AG08395 (cell line): Measurements from ENCODE around the gene FBXL16.

Experiments
- DNase-seq: peaks from one replicate; pipeline ENCODE4 v3.0.0; 2012; ENCODE audit warnings: mixed read lengths, low spot score

The FBXL16 gene

DNA sequence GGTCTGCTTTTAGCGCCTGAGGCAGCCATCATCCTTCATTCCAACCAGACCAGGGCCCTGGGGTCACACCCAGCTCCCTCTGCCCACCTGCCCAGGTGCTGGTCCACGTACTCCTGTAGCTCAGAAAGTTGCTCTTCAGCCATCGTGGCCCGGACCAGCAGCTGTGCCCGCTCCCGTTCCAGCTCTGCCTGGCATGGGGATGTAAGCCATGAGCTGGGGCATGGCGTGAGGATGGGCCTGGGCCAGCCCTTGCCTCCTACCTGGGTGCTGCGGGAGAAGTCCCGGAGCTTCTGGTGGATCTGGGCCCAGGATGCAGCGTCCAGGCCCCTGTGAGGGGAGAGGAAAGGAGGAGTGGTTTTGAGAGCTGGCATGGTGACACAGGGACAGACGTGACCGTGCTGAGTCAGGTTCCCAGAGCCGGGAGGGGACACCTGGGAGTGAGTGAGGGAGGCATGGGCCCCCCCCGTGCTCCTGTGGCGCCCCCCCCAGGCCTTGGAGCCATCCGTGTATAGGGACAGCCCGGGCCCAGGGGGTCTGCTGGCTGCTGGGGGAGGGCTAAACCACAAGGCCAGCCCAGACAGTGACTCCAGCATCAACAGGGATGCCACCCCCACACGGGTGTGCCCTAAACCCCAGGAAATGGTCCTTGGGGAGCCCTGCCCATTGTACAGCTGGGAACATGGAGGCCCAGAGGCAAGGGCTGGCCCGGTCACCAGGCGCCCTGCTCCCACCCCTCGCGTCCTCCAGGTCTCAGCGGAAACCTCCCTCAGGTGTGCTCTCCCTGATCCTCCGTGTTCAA is 17.4 kb upstream of the FBXL16 start:
- no peak for DNase-seq

DNA sequence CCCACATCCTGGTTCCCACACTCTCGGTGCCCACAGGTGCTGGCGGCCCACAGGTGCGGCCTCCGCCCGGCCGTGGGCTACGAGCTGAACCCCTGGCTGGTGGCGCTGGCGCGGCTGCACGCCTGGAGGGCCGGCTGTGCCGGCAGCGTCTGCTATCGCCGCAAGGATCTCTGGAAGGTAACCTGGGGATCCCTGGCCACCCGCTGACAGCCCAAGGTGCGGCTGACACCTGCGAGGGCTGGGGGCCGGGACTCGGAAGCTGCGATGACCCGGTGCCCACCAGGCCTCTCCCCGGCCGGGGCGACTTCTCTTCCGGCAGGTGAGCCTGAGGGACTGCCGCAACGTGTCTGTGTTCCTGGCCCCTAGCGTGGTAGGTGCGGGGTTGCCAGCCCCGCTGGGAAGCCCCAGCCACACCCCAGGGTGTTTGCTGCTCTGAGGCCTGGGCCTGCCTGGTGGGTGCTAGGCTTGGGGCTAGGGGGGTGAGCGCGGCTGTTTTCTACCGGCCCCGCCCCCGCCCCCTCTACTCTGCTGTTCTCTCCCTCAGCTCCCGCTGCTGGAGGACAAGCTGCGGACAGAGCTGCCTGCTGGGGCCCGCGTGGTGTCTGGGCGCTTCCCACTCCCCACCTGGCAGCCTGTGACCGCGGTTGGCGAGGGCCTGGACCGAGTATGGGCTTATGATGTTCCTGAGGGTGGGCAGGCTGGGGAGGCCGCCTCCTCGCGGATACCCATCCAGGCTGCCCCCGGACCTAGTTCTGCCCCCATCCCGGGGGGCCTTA is 16.4 kb upstream of the FBXL16 start:
- no peak for DNase-seq

DNA sequence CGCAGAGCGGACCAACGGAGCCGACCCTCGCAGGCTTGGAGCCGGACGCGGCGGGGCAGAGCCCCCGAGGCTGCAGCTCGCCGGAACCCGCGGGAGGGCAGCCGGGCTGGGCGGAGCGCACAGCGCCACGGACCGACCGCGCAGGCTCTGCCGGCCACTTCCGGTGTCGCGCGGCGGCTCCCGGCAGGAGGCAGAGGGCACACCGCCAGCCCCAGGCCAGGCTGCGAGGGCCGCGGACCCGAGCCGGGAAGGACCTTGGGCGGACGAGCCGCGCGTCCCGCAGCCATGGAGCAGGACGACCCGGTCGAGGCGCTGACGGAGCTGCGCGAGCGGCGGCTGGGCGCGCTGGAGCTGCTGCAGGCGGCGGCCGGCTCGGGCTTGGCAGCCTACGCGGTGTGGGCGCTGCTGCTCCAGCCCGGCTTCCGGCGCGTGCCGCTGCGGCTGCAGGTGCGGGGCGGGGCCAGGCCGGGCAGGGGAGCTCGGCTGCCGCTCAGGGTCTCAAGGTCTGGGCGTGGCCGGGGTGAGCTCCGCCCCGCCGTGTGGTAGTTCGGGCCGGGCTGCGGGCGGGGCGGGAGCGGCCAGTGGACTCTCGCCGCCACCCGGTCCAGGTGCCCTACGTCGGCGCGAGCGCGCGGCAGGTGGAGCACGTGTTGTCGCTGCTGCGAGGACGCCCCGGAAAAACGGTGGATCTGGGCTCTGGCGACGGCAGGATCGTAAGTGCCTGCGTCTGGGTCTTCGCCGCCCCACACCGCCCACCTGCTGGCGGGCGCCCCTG is 15.6 kb upstream of the FBXL16 start, which contains the start of gene ANTKMT:
TSS of gene ANTKMT (plus strand) at position 157 of the 775 bp plus-strand sequence. CDS start at position 286, 129 bp downstream.
- peak; percentile 86 for DNase-seq

DNA sequence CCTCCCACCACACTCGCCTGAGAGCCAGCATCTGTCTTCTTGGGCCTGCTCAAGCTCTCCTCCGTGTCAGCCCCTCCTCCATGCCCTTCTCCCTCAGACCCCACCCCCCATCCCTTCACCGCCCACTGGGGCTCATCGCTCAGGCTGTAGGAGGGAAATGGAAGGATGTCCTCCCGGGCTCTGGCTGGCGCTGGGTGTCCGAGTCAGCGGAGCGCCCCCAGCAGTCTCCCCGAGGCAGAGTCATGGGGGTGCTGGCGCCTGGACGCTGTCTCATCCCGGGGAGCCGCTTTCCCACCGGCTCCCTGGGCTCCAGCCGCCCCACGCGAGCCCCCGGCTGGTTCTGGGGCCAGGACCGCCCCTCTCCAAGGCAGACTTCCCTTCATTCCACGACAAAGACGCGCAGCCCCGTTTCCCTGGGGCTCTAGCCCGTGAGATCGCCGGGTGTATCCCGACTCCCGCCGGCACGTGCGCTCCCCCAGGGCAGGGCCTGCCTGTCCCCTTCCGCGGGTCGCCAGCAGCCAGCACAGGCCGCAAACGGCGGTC is 14.9 kb upstream of the FBXL16 start:
- DNase-seq = peak; percentile 61

DNA sequence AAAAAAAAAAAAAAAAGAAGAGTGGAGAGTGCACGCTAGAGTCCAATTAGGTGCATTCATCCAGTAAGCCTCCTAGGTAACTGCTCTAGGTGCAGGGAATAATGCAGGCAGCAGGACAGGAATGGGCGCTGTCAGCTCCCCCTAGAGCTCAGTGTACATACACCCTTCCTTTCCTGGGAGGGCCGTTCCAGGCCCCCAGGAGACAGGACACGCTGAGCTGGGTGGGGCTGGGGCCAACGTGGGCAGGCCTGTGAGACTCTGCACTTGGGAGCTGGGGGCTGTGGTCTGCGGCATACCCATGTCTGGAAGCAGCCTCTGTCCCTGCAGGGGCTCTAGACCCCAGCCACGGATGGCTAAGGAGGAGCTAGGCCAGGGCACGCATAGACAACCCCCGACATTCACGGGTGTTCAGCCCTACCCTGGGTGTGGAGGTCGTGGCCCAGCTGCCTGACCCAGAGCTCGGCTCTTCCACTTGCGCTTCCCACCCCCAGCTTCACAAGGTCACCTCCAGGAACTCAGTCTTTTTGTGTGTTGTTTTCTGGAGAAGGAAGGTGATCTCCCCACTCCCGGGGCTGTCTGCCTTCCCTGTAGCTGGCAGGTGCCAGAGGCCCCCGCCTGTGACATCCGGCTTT is 14.3 kb upstream of the FBXL16 start:
- no peak for DNase-seq

DNA sequence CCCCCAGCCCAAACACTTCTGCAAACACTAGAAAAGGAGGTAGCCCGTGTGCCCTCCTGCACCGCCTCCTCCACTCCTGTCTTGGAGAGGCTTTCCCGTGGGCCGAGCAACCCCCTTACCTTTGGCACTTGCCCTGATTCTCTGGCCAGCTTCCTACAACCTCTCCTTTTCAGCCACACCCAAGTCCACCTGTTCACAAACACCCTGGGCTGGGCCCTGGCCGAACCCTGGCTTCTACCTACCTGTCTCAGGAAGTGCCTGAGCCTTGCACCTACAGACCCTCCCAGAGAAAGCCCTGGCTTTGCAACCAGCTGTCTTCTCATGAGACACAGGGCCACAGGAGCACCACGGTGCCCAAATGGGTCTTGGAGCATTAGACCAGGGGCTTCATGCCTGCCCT is 13.3 kb upstream of the FBXL16 start:
- no peak for DNase-seq

DNA sequence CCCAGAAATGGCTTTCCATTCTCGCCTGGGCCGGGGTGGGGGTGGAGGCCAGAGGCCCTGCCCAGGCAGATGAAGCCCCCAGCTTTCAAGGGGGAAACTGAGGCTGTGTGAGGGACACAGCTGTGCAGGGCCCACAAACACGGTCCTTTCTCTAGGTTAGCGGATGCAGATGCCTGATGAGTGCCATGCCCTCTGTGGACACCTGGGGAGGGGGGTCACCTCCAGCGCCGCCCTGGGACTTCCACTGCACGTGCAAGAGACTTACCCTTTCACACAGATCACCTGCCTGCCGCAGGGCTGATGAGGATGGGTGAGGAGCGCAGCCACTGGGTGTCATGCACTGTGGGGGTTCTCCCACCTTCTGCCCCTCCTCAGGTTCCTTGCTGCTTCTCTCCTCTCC is 12.8 kb upstream of the FBXL16 start:
- no peak for DNase-seq

DNA sequence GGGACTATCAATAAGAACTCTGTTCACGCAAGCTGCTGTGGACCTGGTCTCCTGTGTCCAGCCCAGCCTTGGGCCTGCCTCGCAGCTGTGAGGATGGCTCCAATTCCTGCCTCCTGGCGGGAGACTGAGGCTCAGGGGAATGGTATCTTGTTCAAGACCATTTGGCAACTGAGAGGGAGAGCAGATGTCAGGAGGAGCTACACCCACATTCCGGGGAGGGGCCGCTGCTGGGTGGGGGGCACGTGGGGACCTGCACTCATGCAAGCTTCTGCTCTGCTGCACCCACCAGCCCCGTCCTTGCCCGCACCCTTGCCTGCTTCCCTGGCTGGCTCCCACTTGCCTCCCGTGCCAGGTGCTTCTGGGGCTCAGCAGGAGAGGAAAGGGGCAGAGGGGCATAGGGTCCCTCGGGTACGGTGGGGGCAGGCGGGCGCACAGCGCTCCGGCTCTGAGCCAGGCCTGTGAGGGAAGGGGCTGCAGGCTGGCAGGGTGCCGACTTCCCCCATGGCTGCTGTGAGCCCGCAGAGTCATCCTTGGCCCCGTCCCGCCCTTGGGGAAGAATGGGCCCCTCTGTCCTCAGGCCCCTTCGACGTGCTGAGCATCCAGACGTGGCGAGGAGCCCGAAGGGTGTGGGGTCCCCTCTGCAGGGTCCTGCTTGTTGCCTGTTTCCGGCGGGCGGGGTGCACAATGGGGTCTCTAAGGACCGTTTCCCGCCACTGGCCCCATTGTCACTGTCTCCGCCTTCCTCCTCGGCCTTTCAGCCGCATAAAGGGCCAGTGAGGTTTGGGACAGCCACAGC is 12.0 kb upstream of the FBXL16 start:
- no peak for DNase-seq

DNA sequence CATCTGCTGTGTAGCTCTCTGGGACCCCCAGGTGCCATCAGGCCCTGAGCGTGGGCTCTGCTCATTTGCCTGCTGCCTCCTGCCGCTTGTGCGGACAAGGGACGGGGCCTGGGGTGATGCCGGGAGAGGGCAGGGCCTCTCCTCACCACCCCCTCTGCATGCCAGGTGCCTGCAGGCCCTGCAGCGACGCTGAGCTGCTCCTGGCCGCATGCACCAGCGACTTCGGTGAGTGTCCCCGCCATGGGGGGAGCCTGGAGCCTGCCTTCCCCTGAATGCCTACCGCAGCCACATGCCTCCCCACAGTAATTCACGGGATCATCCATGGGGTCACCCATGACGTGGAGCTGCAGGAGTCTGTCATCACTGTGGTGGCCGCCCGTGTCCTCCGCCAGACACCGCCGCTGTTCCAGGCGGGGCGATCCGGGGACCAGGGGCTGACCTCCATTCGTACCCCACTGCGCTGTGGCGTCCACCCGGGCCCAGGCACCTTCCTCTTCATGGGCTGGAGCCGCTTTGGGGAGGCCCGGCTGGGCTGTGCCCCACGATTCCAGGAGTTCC is 11.2 kb upstream of the FBXL16 start:
- no peak for DNase-seq

DNA sequence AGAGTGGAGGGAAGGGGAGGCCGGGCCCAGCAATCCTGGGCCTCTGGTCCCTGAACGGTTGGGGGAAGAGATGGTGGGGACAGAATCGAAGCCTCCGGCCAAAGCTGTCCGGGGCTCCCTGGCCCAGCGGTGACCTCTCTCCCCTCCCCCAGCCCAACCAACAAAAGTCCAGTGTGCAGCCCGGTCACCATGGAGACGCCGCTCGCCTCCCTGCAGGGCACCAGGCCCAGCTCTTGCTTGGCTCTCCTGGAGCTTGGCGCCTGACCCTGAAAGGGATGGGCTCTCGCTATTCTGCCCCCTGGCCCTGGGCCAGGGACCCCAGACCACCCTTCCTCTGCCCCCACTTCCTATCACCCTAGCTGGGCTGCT is 10.6 kb upstream of the FBXL16 start:
- DNase-seq = peak; percentile 55

DNA sequence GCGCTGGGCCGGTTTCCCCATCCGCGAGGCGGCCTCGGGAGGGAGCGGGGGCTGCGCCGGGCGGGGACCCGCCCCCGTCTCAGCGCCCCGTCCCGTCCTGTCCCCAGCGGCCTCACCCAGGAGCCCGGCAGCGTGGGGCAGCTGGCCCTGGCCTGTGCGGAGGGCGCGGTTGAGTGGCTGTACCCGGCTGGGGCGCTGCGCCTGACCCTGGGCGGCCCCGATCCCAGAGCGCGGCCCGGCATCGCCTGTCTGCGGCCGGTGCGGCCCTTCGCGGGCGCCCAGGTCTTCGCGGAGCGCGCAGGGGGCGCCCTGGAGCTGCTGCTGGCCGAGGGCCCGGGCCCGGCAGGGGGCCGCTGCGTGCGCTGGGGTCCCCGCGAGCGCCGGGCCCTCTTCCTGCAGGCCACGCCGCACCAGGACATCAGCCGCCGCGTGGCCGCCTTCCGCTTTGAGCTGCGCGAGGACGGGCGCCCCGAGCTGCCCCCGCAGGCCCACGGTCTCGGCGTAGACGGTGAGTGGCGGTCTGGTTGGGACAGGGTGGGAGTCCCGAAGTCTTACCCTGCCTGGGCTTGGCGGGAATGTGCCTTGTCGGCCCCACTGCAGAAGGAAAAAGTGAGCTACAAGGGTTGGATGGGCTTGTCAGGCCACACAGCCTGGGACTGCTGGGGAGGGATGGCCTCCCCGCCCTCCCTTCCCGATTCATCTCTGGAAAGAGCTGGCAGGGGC is 10.0 kb upstream of the FBXL16 start:
- no peak for DNase-seq

DNA sequence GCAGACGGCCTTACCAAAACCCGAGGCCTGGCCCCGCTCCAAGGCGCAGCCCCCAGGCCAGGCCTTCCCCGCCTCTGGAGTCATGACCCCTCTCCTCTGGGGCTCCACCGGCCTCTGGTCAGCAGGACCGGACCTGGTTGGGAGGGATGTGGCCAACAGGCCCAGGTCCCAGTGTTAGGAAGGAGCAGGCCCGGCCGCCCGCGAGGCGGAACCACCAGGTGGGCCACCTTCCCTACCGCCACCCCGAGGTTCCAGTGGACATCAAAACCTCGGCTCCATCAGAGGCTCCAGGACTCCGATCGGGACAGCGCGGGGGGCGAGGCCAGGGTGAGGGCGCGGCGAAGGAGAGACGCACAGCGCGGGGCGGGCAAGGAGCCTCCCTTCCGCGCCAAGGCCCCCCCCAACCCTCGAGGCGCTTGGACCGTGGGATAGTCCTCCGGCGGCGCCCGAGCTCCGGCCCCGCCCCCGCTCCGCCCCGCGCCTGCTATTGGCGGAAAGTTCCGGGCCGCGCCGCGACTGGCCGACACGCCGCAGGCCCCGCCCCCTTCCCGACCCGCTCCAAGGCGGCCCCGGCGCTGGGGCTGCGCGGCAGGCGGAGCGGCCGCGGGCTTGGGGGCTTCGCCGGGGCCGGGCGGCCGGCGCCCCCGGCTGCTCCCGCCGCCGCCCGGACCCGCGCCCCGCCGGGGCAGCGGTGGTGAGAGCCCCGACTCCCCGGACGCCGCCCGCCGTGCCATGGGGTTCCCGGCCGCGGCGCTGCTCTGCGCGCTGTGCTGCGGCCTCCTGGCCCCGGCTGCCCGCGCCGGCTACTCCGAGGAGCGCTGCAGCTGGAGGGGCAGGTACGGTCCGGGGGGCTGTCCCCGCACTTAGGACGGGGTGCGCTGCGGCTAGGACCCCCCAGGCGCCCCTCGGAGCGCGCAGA is 9.2 kb upstream of the FBXL16 start, which contains the start of gene METRN:
TSS of gene METRN (plus strand) at position 561 of the 919 bp plus-strand sequence. CDS start at position 733, 172 bp downstream.
- DNase-seq = peak; percentile 95

DNA sequence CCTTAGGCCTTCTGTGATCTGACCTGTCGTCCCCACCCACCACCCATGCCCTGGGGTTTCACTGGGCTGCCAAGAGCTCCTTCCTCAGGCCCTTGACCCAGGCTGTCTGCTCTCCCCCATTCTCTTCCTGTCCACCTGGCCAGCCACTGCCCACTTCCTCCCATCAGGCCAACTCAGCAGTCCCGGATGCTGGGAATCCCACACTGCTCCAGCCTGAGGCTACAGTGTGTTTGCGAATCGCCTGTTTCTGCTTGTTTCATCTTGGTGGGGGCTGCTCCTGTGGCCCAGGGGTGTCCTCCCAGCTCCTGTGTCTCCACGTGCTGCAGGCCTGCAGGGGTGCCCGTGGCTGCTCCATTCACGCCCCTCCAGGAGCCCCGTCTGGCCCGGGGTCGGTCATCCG is 8.5 kb upstream of the FBXL16 start:
- DNase-seq = no peak

DNA sequence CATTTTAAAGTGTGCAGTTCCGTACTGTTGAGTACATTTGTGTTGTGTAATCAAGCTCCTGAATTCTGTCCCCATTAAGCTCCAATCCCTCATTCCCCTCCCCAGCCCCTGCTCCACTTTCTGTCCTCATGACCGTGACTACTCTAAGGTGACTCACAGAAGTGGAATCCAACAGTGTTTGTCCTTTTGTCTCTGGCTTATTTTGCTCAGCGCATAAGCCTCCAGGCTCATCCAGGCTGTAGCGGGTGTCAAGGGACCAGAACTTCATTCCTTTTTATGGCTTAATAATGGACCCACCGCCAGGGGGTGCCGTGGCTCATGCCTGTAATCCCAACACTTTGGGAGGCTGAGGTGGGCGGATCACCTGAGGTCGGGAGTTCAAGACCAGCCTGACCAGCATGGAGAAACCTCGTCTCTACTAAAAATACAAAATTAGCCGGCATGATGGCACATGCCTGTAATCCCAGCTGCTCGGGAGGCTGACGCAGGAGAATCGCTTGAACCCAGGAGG is 7.2 kb upstream of the FBXL16 start:
- peak; percentile 87 for DNase-seq

DNA sequence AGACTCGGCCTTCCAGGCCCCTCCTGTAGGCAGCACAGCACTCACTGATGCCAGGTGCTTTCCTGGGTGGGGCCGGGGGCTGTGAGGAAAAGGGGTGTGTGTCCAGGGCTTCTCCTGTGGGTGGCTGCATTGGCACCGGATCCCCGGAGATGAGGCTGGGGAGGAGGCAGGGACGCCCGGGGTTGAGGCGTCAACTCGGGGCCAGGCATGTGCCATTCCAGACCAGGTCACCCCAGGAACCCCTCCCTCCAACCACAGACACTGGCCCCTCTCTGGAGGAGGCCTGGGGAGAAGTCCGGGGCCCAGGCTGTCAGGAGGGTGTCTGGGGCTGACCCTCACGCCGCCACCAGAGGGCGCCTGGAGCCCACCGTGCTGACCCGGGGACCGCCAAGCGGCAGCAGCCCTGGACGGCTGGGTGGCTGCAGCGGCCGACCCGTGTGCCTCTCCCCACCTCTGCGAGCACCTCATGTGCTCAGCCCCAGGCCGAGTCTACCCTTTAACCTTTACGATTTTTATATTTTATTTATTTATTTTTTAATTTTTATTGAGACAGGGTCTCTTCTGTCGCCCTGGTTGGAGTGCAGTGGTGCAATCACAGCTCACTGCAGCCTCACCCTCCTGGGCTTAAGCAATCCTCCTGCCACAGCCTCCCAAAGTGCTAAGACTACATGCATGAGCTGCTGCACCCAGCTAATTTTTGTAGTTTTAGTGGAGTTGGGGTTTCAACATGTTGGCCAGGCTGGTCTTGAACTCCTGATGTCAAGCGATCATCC is 6.1 kb upstream of the FBXL16 start:
- peak; percentile 90 for DNase-seq

DNA sequence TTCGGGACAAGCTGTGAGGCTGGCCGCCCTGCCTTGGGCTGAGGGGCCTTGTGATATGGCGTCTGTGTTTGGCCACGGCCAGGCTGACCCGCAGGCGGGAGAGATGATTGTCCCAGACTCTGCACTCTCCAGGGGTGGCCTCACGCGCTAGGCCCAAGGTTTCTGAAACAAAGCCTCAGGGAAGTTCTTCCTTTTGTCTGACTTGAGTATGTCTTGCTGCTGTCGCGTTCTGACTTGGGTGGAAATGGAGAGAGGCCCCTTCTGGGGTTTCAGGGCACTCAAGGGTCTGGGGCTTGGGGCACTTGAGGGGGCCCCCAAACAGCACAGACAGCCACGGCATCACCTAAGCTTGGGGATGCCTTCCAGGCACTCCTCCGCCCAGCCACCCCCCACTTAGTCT is 5.5 kb upstream of the FBXL16 start:
- no peak for DNase-seq

DNA sequence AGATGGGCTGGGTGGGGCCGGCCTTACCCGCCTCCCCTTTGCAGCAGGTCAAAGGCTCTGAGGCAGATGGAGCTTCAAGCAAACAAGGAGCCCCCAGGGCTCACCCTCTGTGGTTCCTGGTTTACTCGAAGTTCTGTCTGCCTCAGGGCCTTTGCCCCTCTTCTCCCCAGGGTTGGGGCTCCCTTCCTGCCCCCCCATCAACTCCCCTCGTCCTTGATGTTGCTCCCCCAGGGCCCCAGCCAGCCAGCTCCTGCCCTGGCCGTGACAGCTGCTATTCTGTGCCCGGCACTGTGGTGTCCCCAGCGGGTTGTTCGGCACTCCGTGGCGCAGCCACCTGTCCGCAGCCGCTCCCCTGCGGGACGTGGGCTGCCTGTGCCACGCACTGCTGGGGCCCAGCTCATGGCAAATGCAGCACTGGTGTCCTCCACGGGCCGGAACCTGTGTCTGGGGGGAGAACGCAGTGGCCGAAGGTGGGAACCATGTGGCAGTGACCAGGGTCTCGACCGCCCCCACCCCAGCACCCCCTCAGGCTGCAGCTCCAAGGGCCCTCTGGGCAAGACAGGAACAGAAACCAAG is 5.0 kb upstream of the FBXL16 start:
- no peak for DNase-seq
